Measurements from ENCODE around the gene CNST.
"Not testable (repeated sequence)": the region's sequence is repeated elsewhere in the genome, so short reads cannot be mapped to it uniquely, and the experiment has no call there.

Gene CNST

GRCh38 chr1:246629976-246630375 lies 63.7 kb downstream of the CNST start:
- no peak for FAIRE-seq

- FAIRE-seq = no peak
Measured at GRCh38 chr1:246631426-246631825, 65.2 kb downstream of the CNST start.

- no peak for FAIRE-seq
Measured at GRCh38 chr1:246632281-246633168, 66.3 kb downstream of the CNST start.

- not testable (repeated sequence) for FAIRE-seq
Measured at GRCh38 chr1:246634659-246635058, 68.4 kb downstream of the CNST start.

- FAIRE-seq = no peak
Measured at GRCh38 chr1:246638941-246639655, 72.8 kb downstream of the CNST start.

- no peak for FAIRE-seq
Measured at GRCh38 chr1:246639732-246640131, 73.5 kb downstream of the CNST start.

- FAIRE-seq = no peak
Measured at GRCh38 chr1:246640747-246641146, 74.5 kb downstream of the CNST start.

- FAIRE-seq = no peak
Measured at GRCh38 chr1:246641394-246641793, 75.1 kb downstream of the CNST start.

GRCh38 chr1:246642719-246643118 lies 76.5 kb downstream of the CNST start:
- no peak for FAIRE-seq

GRCh38 chr1:246647113-246647512 lies 80.9 kb downstream of the CNST start:
- no peak for FAIRE-seq

- no peak for FAIRE-seq
Measured at GRCh38 chr1:246647513-246647912, 81.3 kb downstream of the CNST start.

GRCh38 chr1:246651012-246651695 lies 84.9 kb downstream of the CNST start:
- FAIRE-seq = no peak

GRCh38 chr1:246658567-246658966 lies 92.3 kb downstream of the CNST start:
- no peak for FAIRE-seq

GRCh38 chr1:246659594-246660140 lies 93.4 kb downstream of the CNST start:
- no peak for FAIRE-seq

GRCh38 chr1:246661451-246661850 lies 95.2 kb downstream of the CNST start:
- FAIRE-seq = no peak

GRCh38 chr1:246667773-246668172 lies 101.5 kb downstream of the CNST start:
- no peak for FAIRE-seq

- no peak for FAIRE-seq
Measured at GRCh38 chr1:246669659-246670058, 103.4 kb downstream of the CNST start.

- no peak for FAIRE-seq
Measured at GRCh38 chr1:246674049-246674448, 107.8 kb downstream of the CNST start.

GRCh38 chr1:246677842-246678241 lies 111.6 kb downstream of the CNST start:
- FAIRE-seq = no peak

GRCh38 chr1:246678816-246679793 lies 112.8 kb downstream of the CNST start:
- FAIRE-seq = no peak

GRCh38 chr1:246679794-246680177 lies 113.5 kb downstream of the CNST start:
- FAIRE-seq = no peak

GRCh38 chr1:246680190-246680589 lies 113.9 kb downstream of the CNST start:
- FAIRE-seq = no peak
